Measurements from ENCODE around the gene IFNB1. TPM values are rescaled to one million over a fixed set of nuclear protein-coding genes. Genes with fewer than 3 reads are reported as not detected.

The IFNB1 gene
- polyA plus RNA-seq (2012; ENCODE audit: low read depth, missing spikeins), result not detected

GRCh38 chr9:21077781-21078180 lies at the start of gene IFNB1:
Gene IFNB1, minus strand, starts transcription at chr9:21077942. Its CDS starts 73 bp downstream, at chr9:21077869.
- TF ChIP-seq TAF1 (IDR thresholded peaks at IDR 0.05; ENCODE audit: low read depth, low read length), result no peak
- TF ChIP-seq SPI1 (IDR thresholded peaks at IDR 0.05; ENCODE audit: low read depth, low read length), result peak; percentile 43; the same call in 1 of the 2 replicates
- no peak for TF ChIP-seq POU2F2 (IDR thresholded peaks at IDR 0.05; ENCODE audit: low read depth, low read length)
- DNase-seq (ENCODE audit: insufficient read length, low spot score) (no peak), FAIRE-seq (peak; percentile 41)

GRCh38 chr9:21121595-21122251 lies 44.0 kb upstream of the IFNB1 start:
- DNase-seq (ENCODE audit: insufficient read length, low spot score) (no peak), FAIRE-seq (peak; percentile 28)
- no peak for TF ChIP-seq PAX5 (IDR thresholded peaks at IDR 0.05; ENCODE audit: insufficient read depth, low read length, severe bottlenecking)
- no peak for TF ChIP-seq POLR2AphosphoS5 (IDR thresholded peaks at IDR 0.05; ENCODE audit: low read depth, low read length)
- TF ChIP-seq POLR2A (IDR thresholded peaks at IDR 0.05; ENCODE audit: low read depth, low read length), result no peak
- TF ChIP-seq SPI1 (IDR thresholded peaks at IDR 0.05; ENCODE audit: low read depth, low read length), result peak; percentile 39; the same call in 1 of the 2 replicates
- TF ChIP-seq POU2F2 (IDR thresholded peaks at IDR 0.05; ENCODE audit: low read depth, low read length), result no peak

- FAIRE-seq (no peak), DNase-seq (ENCODE audit: insufficient read length, low spot score) (no peak)
- TF ChIP-seq POLR2AphosphoS5 (IDR thresholded peaks at IDR 0.05; ENCODE audit: low read depth, low read length) (no peak), SPI1 (IDR thresholded peaks at IDR 0.05; ENCODE audit: low read depth, low read length) (0 out of 2 replicates have a peak, but pooled peaks have one; percentile 7)
Observed at GRCh38 chr9:21121079-21121478, 43.3 kb upstream of the IFNB1 start.

- TF ChIP-seq TAF1 (IDR thresholded peaks at IDR 0.05; ENCODE audit: low read depth, low read length) (no peak), SPI1 (IDR thresholded peaks at IDR 0.05; ENCODE audit: low read depth, low read length) (no peak), PAX5 (IDR thresholded peaks at IDR 0.05; ENCODE audit: insufficient read depth, low read length, severe bottlenecking) (no peak), POLR2AphosphoS5 (IDR thresholded peaks at IDR 0.05; ENCODE audit: low read depth, low read length) (no peak), POLR2A (IDR thresholded peaks at IDR 0.05; ENCODE audit: low read depth, low read length) (no peak), POU2F2 (IDR thresholded peaks at IDR 0.05; ENCODE audit: low read depth, low read length) (no peak)
- FAIRE-seq (peak; percentile 58), DNase-seq (ENCODE audit: insufficient read length, low spot score) (no peak)
Observed at GRCh38 chr9:21119093-21119770, 41.5 kb upstream of the IFNB1 start.

GRCh38 chr9:21114311-21114710 lies 36.6 kb upstream of the IFNB1 start:
- FAIRE-seq (no peak), DNase-seq (ENCODE audit: insufficient read length, low spot score) (no peak)
- no peak for TF ChIP-seq POU2F2 (IDR thresholded peaks at IDR 0.05; ENCODE audit: low read depth, low read length)
- TF ChIP-seq PAX5 (IDR thresholded peaks at IDR 0.05; ENCODE audit: insufficient read depth, low read length, severe bottlenecking), result no peak
- no peak for TF ChIP-seq POLR2AphosphoS5 (IDR thresholded peaks at IDR 0.05; ENCODE audit: low read depth, low read length)
- no peak for TF ChIP-seq TAF1 (IDR thresholded peaks at IDR 0.05; ENCODE audit: low read depth, low read length)
- no peak for TF ChIP-seq SPI1 (IDR thresholded peaks at IDR 0.05; ENCODE audit: low read depth, low read length)
- TF ChIP-seq POLR2A (IDR thresholded peaks at IDR 0.05; ENCODE audit: low read depth, low read length), result no peak

GRCh38 chr9:21110708-21111576 lies 33.2 kb upstream of the IFNB1 start:
- FAIRE-seq, result peak; percentile 96
- TF ChIP-seq PAX5 (IDR thresholded peaks at IDR 0.05; ENCODE audit: insufficient read depth, low read length, severe bottlenecking), result no peak
- TF ChIP-seq SPI1 (IDR thresholded peaks at IDR 0.05; ENCODE audit: low read depth, low read length), result 0 out of 2 replicates have a peak, but pooled peaks have one; percentile 9
- DNase-seq (ENCODE audit: insufficient read length, low spot score), result peak; percentile 30

GRCh38 chr9:21104787-21105186 lies 27.0 kb upstream of the IFNB1 start:
- TF ChIP-seq PAX5 (IDR thresholded peaks at IDR 0.05; ENCODE audit: insufficient read depth, low read length, severe bottlenecking) (no peak), POLR2A (IDR thresholded peaks at IDR 0.05; ENCODE audit: low read depth, low read length) (no peak), POLR2AphosphoS5 (IDR thresholded peaks at IDR 0.05; ENCODE audit: low read depth, low read length) (no peak), POU2F2 (IDR thresholded peaks at IDR 0.05; ENCODE audit: low read depth, low read length) (no peak)
- DNase-seq (ENCODE audit: insufficient read length, low spot score) (no peak), FAIRE-seq (no peak)

- TF ChIP-seq POLR2AphosphoS5 (IDR thresholded peaks at IDR 0.05; ENCODE audit: low read depth, low read length), result no peak
- no peak for TF ChIP-seq SPI1 (IDR thresholded peaks at IDR 0.05; ENCODE audit: low read depth, low read length)
- DNase-seq (ENCODE audit: insufficient read length, low spot score) (no peak), FAIRE-seq (no peak)
Observed at GRCh38 chr9:21102305-21102704, 24.6 kb upstream of the IFNB1 start.

GRCh38 chr9:21097817-21098216 lies 20.1 kb upstream of the IFNB1 start:
- TF ChIP-seq TAF1 (IDR thresholded peaks at IDR 0.05; ENCODE audit: low read depth, low read length) (no peak), SPI1 (IDR thresholded peaks at IDR 0.05; ENCODE audit: low read depth, low read length) (peak; percentile 9; the same call in 1 of the 2 replicates), POLR2AphosphoS5 (IDR thresholded peaks at IDR 0.05; ENCODE audit: low read depth, low read length) (no peak)
- no peak for DNase-seq (ENCODE audit: insufficient read length, low spot score)
- FAIRE-seq, result no peak

- no peak for DNase-seq (ENCODE audit: insufficient read length, low spot score)
- no peak for FAIRE-seq
- TF ChIP-seq POLR2AphosphoS5 (IDR thresholded peaks at IDR 0.05; ENCODE audit: low read depth, low read length) (no peak), POLR2A (IDR thresholded peaks at IDR 0.05; ENCODE audit: low read depth, low read length) (no peak), TAF1 (IDR thresholded peaks at IDR 0.05; ENCODE audit: low read depth, low read length) (no peak), PAX5 (IDR thresholded peaks at IDR 0.05; ENCODE audit: insufficient read depth, low read length, severe bottlenecking) (no peak), POU2F2 (IDR thresholded peaks at IDR 0.05; ENCODE audit: low read depth, low read length) (no peak), SPI1 (IDR thresholded peaks at IDR 0.05; ENCODE audit: low read depth, low read length) (peak; percentile 41; the same call in 1 of the 2 replicates)
Observed at GRCh38 chr9:21096901-21097255, 19.1 kb upstream of the IFNB1 start.

Data from GM12891 (cell line).